ENCODE data around the gene FLRT2. TPM values are rescaled to one million over a fixed set of nuclear protein-coding genes. Genes with fewer than 3 reads are reported as not detected.

Gene FLRT2
- total RNA-seq, 2 donors from 2014 or later = 0.25 to 1.5 TPM

DNA sequence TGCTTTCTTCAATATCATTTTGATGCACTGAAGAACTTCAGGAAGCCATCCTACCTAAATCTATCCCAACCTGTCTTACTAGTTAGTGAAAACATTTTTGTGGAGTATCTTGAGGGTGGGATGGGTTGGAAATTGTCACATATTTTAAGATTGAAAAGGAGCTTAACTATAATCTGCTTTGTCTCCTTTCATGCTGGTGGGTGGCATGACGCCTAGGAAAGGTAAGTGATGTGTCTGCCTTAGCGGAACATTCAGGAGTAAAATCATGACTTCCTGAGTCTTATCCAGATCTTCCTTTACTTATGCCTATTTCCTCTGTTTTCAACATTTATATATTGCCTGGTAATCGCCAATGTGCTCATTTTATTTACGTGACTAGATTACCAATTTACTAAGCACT lies 74.1 kb downstream of the FLRT2 start:
- no peak overlapping the region for H3K27ac Mint-ChIP-seq
- peaks cover 4% of the 10 kb centered on the region for H3K9me3 Mint-ChIP-seq
- no peak overlapping the region for H3K4me3 Mint-ChIP-seq
- peaks cover 2 to 8% of the 10 kb centered on the region in 2 donors for H3K27me3 Mint-ChIP-seq
- H3K4me1 Mint-ChIP-seq (ENCODE audit: low read depth in 2 of 2) = no peaks in the 10 kb centered on the region
- H3K36me3 Mint-ChIP-seq = no peaks in the 10 kb centered on the region
- DNase-seq (ENCODE audit: low spot score) (no peak), ATAC-seq (no peak)

DNA sequence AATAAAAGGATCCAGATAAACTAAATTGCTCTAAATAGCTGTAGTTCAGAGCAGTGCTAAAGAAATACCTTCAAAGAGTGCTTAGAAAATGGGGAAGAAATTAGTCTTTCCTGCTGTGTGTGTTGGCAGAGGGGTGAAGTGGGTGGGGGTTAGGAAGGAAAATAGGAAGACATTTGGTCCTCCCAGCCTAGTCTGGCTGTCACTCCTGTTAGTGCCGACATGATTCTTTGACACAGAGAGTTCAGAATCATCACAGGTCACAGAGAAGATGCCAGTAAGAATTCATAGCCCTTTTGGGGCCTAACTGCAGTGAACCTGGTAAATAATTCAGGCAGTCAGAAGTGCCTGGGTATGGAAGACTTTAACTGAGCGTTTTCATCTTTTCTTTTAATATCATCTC lies 74.8 kb downstream of the FLRT2 start:
- Mint-ChIP-seq H3K9me3 (peaks cover 3% of the 10 kb centered on the region), H3K27me3 (peaks cover 2 to 6% of the 10 kb centered on the region in 2 donors), H3K36me3 (no peaks in the 10 kb centered on the region), H3K27ac (no peak overlapping the region), H3K4me3 (no peak overlapping the region), H3K4me1 (ENCODE audit: low read depth in 2 of 2) (no peaks in the 10 kb centered on the region)
- ATAC-seq (no peak), DNase-seq (ENCODE audit: low spot score) (no peak)

DNA sequence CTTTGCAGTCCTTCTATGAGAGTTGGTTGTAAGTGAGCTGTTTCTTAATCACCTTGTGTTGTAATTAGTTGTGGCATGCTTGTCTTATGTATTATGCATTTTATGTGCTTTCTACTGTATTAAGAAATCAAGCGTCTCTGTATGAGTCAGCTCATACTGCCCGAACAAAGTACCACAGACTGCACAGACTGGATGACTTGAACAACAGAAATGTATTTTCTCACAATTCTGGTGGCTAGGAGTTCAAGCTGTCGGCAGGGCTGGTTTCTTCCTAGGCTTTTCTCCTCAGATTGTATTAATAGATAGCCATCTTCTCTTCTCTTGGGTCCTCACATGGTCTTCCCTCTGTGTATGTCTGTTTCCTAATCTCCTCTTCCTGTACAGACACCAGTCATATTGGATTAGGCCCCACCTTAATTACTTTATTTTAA lies 77.7 kb downstream of the FLRT2 start:
- Mint-ChIP-seq H3K4me1 (ENCODE audit: low read depth in 2 of 2) (no peaks in the 10 kb centered on the region), H3K9me3 (no peaks in the 10 kb centered on the region), H3K27ac (no peak overlapping the region), H3K36me3 (no peaks in the 10 kb centered on the region), H3K27me3 (no peaks in the 10 kb centered on the region), H3K4me3 (no peak overlapping the region)
- no peak for ATAC-seq
- DNase-seq (ENCODE audit: low spot score) = no peak

DNA sequence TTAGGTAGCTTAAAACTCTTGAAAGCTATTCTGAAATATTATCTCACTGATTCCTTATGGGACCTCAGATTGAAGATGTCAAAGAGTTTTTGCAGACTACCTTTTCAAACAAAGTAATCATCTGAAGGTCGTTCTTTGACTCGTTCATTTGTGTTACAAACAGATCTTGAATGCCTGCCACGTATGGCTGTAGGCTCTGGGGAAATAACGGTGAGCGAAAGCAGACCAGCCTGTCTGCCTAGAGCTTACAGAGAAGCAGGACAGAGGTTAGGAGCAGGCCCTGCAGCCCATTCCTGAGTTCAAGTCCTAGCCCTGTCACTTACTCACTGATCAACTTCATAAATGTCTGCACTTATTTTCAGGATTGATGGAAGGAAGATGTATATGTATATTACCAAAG lies 83.6 kb downstream of the FLRT2 start:
- no peaks in the 10 kb centered on the region for H3K27me3 Mint-ChIP-seq
- no peak for ATAC-seq
- H3K27ac Mint-ChIP-seq = no peak overlapping the region
- no peaks in the 10 kb centered on the region for H3K4me1 Mint-ChIP-seq (ENCODE audit: low read depth in 2 of 2)
- no peaks in the 10 kb centered on the region for H3K36me3 Mint-ChIP-seq
- no peak for DNase-seq (ENCODE audit: low spot score)
- H3K9me3 Mint-ChIP-seq = no peaks in the 10 kb centered on the region
- H3K4me3 Mint-ChIP-seq = no peak overlapping the region

DNA sequence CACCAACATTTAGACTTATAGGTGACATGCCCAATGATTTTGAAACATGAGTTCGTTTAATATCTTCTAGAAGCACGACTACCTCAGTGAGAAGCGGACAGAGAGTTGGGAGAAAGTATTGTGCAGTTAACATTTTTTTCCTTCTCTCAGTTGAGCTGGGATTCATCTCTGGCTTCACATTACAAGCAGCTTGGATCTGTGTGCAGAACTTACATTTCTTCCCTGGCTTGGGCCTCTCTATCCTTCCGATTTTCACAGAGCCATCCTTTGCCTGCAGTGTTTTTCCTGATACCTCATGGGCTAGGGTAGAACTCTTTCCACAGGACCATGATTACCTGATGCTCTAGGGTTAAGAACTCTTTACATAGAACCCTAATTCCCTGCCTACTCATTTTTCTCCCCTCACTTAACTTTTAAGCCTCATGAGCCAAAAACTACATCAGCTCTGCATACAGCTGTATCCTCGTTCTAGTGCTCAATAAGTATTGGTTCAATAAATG lies 86.5 kb downstream of the FLRT2 start:
- DNase-seq (ENCODE audit: low spot score) (no peak), ATAC-seq (no peak)
- no peak overlapping the region for H3K27ac Mint-ChIP-seq
- no peaks in the 10 kb centered on the region for H3K4me1 Mint-ChIP-seq (ENCODE audit: low read depth in 2 of 2)
- no peaks in the 10 kb centered on the region for H3K27me3 Mint-ChIP-seq
- no peaks in the 10 kb centered on the region for H3K9me3 Mint-ChIP-seq
- no peaks in the 10 kb centered on the region for H3K36me3 Mint-ChIP-seq
- no peak overlapping the region for H3K4me3 Mint-ChIP-seq

DNA sequence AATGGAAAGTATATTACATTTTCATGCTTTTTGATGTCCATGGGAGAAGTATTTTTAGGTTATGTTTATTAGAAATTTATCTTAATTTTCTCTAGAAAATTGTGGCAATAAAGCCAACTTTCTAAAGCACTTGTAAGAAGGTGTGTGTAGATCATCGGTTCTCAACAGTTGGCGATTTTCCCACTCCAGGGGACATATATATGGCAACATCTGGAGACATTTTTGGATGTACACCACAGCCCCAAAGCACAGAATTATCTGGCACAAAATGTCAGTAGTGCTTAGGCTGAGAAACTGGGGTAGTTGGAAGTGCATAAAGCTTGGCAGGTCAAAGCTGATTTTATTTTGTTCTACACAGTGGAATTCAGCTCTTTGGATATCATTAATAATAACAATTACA lies 86.9 kb downstream of the FLRT2 start:
- no peaks in the 10 kb centered on the region for H3K36me3 Mint-ChIP-seq
- H3K27ac Mint-ChIP-seq = no peak overlapping the region
- DNase-seq (ENCODE audit: low spot score) = no peak
- H3K4me1 Mint-ChIP-seq (ENCODE audit: low read depth in 2 of 2) = no peaks in the 10 kb centered on the region
- no peak overlapping the region for H3K4me3 Mint-ChIP-seq
- H3K27me3 Mint-ChIP-seq = no peaks in the 10 kb centered on the region
- ATAC-seq = no peak
- no peaks in the 10 kb centered on the region for H3K9me3 Mint-ChIP-seq

DNA sequence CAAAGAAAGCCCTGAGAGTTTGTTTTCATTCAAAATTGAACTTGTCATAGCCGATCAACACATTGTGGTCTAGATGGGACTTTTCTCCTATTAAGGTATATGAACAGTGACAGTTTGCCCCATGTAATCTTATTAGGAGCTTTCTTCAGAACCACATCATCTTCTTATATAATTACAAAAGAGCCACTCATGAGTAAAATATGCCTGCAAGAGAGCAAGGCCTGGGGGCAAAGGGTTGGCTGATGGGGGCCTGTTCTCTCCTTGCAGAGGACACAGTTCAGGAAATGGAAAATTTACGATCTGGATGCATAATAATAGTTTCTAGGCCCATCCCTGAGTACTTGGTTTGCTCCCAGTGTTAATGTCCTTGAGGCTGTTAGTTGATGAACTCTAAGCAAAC lies 87.8 kb downstream of the FLRT2 start:
- H3K4me1 Mint-ChIP-seq (ENCODE audit: low read depth in 2 of 2) = no peaks in the 10 kb centered on the region
- H3K27ac Mint-ChIP-seq = no peak overlapping the region
- H3K36me3 Mint-ChIP-seq = no peaks in the 10 kb centered on the region
- no peak for ATAC-seq
- peaks cover 0 to 3% of the 10 kb centered on the region in 2 donors for H3K27me3 Mint-ChIP-seq
- no peak overlapping the region for H3K4me3 Mint-ChIP-seq
- no peak for DNase-seq (ENCODE audit: low spot score)
- no peaks in the 10 kb centered on the region for H3K9me3 Mint-ChIP-seq

DNA sequence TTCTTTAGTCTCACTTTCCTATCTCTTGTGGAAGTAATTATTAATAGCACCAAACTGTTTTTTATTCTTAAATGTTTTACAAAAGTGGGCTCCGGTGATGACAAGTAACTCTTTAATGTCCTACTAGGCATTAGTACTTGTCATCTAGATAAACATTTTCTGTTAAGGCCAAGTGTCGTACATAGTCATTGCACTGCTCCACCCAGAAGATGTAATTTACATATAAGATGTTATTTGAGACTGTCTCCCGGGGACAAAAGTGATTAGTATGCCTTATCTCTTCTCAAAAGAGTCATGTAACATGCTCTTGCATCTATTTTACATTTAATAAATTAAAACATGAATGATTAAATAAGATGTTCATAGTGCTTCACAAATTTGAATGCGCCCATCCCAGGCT lies 88.4 kb downstream of the FLRT2 start:
- DNase-seq (ENCODE audit: low spot score) (no peak), ATAC-seq (no peak)
- H3K36me3 Mint-ChIP-seq = no peaks in the 10 kb centered on the region
- no peak overlapping the region for H3K27ac Mint-ChIP-seq
- no peaks in the 10 kb centered on the region for H3K4me1 Mint-ChIP-seq (ENCODE audit: low read depth in 2 of 2)
- H3K27me3 Mint-ChIP-seq = peaks cover 0 to 3% of the 10 kb centered on the region in 2 donors
- no peaks in the 10 kb centered on the region for H3K9me3 Mint-ChIP-seq
- no peak overlapping the region for H3K4me3 Mint-ChIP-seq

DNA sequence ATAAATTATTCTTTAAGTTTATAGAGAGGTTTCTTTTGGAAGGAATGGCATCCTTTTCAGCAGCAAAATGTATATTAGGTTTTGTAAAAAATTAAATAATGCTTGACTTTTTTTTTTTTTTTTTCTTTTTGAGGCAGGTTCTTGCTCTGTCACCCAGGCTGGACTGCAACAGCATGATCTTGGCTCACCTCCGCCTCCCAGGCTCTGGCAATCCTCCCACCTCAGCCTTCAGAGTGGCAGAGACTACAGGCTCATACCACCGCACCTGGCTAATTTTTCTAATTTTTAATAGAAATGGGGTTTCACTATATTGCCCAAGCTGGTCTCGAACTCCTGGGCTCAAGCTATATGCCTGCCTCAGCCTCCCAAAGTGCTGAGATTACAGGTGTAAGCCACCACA lies 89.0 kb downstream of the FLRT2 start:
- Mint-ChIP-seq H3K4me1 (ENCODE audit: low read depth in 2 of 2) (no peaks in the 10 kb centered on the region), H3K27ac (no peak overlapping the region), H3K9me3 (no peaks in the 10 kb centered on the region), H3K36me3 (no peaks in the 10 kb centered on the region), H3K27me3 (peaks cover 0 to 3% of the 10 kb centered on the region in 2 donors), H3K4me3 (no peak overlapping the region)
- ATAC-seq = no peak
- DNase-seq (ENCODE audit: low spot score) = no peak

DNA sequence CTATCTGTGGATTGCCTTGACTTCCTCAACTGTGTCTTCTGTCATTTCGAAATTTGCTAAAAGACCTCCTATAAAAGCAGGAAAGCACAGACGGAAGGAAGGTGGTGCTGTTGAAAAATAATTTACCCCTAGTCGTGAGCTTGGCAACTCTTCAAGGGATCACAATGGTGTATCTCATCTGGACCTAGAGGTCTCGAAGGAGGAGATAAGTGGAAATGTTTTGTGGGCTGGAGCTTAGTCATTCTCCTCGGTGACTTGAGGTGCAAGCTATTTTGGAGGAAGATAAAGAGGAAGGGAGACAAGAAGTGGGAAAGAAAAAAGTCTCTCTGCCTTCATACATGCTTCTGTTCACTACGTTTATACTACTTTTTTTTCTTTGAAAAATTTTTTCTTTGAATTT lies 89.9 kb downstream of the FLRT2 start:
- H3K9me3 Mint-ChIP-seq = no peaks in the 10 kb centered on the region
- H3K4me1 Mint-ChIP-seq (ENCODE audit: low read depth in 2 of 2) = no peaks in the 10 kb centered on the region
- H3K36me3 Mint-ChIP-seq = no peaks in the 10 kb centered on the region
- ATAC-seq = no peak
- no peak overlapping the region for H3K27ac Mint-ChIP-seq
- DNase-seq (ENCODE audit: low spot score) = no peak
- no peak overlapping the region for H3K4me3 Mint-ChIP-seq
- peaks cover 0 to 3% of the 10 kb centered on the region in 2 donors for H3K27me3 Mint-ChIP-seq

DNA sequence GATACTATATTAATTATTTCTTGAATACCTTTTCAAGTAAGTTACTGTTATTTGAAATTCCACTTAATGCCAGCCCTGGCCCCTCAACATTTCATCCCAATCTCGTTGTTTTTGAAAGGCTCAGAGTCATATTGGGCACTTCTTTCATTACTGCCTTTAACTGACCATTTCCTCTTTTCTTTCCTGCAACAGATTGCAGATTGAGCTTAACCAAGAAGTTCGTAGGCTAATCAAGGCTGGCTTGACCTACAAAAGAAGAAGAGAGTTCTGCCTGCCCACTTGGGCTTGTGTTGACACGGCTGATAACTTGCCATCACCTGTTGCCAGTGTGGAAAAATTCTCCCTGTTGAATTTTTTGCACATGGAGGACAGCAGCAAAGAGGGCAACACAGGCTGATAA lies 91.0 kb downstream of the FLRT2 start:
- no peaks in the 10 kb centered on the region for H3K36me3 Mint-ChIP-seq
- H3K4me3 Mint-ChIP-seq = no peak overlapping the region
- no peaks in the 10 kb centered on the region for H3K4me1 Mint-ChIP-seq (ENCODE audit: low read depth in 2 of 2)
- no peak overlapping the region for H3K27ac Mint-ChIP-seq
- DNase-seq (ENCODE audit: low spot score) (no peak), ATAC-seq (no peak)
- peaks cover 0 to 3% of the 10 kb centered on the region in 2 donors for H3K27me3 Mint-ChIP-seq
- H3K9me3 Mint-ChIP-seq = no peaks in the 10 kb centered on the region

DNA sequence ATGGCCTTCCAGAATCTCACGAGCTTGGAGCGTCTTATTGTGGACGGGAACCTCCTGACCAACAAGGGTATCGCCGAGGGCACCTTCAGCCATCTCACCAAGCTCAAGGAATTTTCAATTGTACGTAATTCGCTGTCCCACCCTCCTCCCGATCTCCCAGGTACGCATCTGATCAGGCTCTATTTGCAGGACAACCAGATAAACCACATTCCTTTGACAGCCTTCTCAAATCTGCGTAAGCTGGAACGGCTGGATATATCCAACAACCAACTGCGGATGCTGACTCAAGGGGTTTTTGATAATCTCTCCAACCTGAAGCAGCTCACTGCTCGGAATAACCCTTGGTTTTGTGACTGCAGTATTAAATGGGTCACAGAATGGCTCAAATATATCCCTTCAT lies 92.2 kb downstream of the FLRT2 start:
- no peak for DNase-seq (ENCODE audit: low spot score)
- no peak for ATAC-seq
- H3K36me3 Mint-ChIP-seq = no peaks in the 10 kb centered on the region
- peaks cover 0 to 3% of the 10 kb centered on the region in 2 donors for H3K27me3 Mint-ChIP-seq
- H3K9me3 Mint-ChIP-seq = no peaks in the 10 kb centered on the region
- no peak overlapping the region for H3K27ac Mint-ChIP-seq
- H3K4me3 Mint-ChIP-seq = no peak overlapping the region
- no peaks in the 10 kb centered on the region for H3K4me1 Mint-ChIP-seq (ENCODE audit: low read depth in 2 of 2)

DNA sequence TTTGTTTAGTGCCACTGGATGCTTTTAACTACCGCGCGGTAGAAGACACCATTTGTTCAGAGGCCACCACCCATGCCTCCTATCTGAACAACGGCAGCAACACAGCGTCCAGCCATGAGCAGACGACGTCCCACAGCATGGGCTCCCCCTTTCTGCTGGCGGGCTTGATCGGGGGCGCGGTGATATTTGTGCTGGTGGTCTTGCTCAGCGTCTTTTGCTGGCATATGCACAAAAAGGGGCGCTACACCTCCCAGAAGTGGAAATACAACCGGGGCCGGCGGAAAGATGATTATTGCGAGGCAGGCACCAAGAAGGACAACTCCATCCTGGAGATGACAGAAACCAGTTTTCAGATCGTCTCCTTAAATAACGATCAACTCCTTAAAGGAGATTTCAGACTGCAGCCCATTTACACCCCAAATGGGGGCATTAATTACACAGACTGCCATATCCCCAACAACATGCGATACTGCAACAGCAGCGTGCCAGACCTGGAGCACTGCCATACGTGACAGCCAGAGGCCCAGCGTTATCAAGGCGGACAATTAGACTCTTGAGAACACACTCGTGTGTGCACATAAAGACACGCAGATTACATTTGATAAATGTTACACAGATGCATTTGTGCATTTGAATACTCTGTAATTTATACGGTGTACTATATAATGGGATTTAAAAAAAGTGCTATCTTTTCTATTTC lies 93.2 kb downstream of the FLRT2 start:
- Mint-ChIP-seq H3K36me3 (no peaks in the 10 kb centered on the region), H3K27me3 (peaks cover 0 to 3% of the 10 kb centered on the region in 2 donors), H3K27ac (no peak overlapping the region), H3K9me3 (no peaks in the 10 kb centered on the region), H3K4me3 (no peak overlapping the region), H3K4me1 (ENCODE audit: low read depth in 2 of 2) (no peaks in the 10 kb centered on the region)
- no peak for DNase-seq (ENCODE audit: low spot score)
- ATAC-seq = no peak

DNA sequence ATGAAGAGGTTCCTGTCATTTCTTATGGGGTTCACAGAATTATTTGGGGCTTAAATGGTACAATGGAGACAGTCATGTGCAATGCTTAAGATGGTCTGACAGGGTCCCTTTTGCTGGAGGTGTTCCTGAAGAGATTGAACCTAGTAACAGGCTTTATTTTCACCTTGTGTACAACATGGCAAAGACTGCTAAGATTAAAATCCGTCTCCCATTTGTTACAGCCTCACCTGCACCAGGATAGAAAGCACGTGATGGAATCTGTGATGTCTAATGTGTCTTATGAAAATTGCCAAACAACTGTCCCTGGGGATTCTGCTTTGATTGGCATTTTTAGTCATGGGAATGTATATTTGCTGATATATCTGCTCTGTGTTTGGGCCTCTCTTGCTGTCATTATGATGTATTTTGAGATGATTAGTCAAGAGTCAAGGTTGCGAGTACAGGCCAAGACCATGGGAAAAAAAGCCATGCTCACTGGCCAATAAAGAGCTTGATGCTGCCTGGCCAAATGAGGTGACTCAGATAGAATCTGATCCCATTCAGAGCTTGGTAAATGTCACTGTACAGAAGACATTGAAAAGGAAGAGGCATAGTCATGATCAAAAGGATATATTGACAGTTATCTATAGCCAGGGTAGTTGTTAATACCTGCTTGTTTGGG lies 96.1 kb downstream of the FLRT2 start:
- no peaks in the 10 kb centered on the region for H3K9me3 Mint-ChIP-seq
- no peaks in the 10 kb centered on the region for H3K36me3 Mint-ChIP-seq
- H3K27ac Mint-ChIP-seq = no peak overlapping the region
- no peak overlapping the region for H3K4me3 Mint-ChIP-seq
- no peak for ATAC-seq
- no peak for DNase-seq (ENCODE audit: low spot score)
- H3K4me1 Mint-ChIP-seq (ENCODE audit: low read depth in 2 of 2) = no peaks in the 10 kb centered on the region
- peaks cover 0 to 3% of the 10 kb centered on the region in 2 donors for H3K27me3 Mint-ChIP-seq
